ENCODE results near the gene ADH1B. TPM values are rescaled to one million over a fixed set of nuclear protein-coding genes. Genes with fewer than 3 reads are reported as not detected.

The ADH1B gene
- total RNA-seq, 4 donors from 2014 or later, result 1,271 to 1,760 (median 1,505) TPM

DNA sequence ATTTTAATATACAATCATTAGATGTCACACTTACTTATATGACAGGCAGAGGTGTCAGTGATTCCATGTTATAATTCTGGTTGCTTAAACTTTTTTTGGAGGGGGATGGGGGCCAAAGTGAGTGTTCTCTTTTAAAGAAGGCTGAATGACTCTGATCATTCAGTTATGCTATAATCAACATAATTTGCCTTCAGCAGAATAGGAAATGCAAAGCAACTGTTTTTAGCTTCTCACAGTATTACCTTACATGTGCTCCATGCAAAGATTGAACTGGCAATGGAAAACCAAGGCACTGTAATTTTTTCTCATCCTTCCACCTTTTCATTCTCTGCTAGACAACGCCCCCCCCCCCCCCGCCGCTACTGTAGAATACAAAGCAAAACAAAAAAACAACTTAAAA, 18.0 kb upstream of the ADH1B start:
- 81 to 85% methylated on average over 3 of the region's 3 CpGs for WGBS, 2 donors

DNA sequence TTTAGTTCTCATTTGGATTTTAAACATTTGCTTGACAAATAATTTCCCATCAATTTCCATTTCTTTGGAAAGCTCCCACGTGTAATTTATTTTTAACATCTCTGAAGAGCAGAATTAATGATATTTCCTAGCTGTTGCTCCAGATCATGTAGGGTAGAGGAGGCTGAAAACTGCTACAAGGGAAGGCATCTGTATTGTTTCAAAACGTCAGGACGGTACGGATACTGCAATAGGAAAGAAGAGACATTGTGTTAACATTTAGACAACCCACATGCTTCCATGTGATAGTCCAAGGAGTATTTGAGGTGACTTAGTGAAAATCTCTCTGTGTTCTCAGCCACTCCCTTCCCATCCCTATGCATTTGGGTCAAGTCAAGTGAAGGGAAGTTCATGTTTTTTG, 15.4 kb upstream of the ADH1B start:
- Histone ChIP-seq H3K27ac (no peak overlapping the region), H3K4me1 (no peaks in the 10 kb centered on the region), H3K36me3 (peaks cover 0 to 12% (median 0%) of the 10 kb centered on the region in 3 donors), H3K27me3 (no peaks in the 10 kb centered on the region), H3K4me3 (no peak overlapping the region), H3K9me3 (no peaks in the 10 kb centered on the region)
- 70 to 75% methylated on average over 4 of the region's 4 CpGs for WGBS, 2 donors
- DNase-seq (ENCODE audit: low spot score in 2 of 2), result no peak
- TF ChIP-seq POLR2A (IDR thresholded peaks at IDR 0.05), result no peak
- TF ChIP-seq, protein P1, sequence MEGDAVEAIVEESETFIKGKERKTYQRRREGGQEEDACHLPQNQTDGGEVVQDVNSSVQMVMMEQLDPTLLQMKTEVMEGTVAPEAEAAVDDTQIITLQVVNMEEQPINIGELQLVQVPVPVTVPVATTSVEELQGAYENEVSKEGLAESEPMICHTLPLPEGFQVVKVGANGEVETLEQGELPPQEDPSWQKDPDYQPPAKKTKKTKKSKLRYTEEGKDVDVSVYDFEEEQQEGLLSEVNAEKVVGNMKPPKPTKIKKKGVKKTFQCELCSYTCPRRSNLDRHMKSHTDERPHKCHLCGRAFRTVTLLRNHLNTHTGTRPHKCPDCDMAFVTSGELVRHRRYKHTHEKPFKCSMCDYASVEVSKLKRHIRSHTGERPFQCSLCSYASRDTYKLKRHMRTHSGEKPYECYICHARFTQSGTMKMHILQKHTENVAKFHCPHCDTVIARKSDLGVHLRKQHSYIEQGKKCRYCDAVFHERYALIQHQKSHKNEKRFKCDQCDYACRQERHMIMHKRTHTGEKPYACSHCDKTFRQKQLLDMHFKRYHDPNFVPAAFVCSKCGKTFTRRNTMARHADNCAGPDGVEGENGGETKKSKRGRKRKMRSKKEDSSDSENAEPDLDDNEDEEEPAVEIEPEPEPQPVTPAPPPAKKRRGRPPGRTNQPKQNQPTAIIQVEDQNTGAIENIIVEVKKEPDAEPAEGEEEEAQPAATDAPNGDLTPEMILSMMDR (IDR thresholded peaks at IDR 0.05), result no peak
- TF ChIP-seq EP300 (IDR thresholded peaks at IDR 0.05), result no peak

More for the DNA sequence above, 18.0 kb upstream of the ADH1B start:
- Histone ChIP-seq H3K36me3 (peaks cover 0 to 12% (median 0%) of the 10 kb centered on the region in 3 donors), H3K9me3 (no peaks in the 10 kb centered on the region), H3K4me1 (no peaks in the 10 kb centered on the region), H3K27me3 (no peaks in the 10 kb centered on the region), H3K4me3 (no peak overlapping the region), H3K27ac (no peak overlapping the region)
- TF ChIP-seq POLR2A (IDR thresholded peaks at IDR 0.05), result no peak
- TF ChIP-seq EP300 (IDR thresholded peaks at IDR 0.05), result no peak
- TF ChIP-seq, protein P1 (IDR thresholded peaks at IDR 0.05), result no peak
- no peak for DNase-seq (ENCODE audit: low spot score in 2 of 2)

DNA sequence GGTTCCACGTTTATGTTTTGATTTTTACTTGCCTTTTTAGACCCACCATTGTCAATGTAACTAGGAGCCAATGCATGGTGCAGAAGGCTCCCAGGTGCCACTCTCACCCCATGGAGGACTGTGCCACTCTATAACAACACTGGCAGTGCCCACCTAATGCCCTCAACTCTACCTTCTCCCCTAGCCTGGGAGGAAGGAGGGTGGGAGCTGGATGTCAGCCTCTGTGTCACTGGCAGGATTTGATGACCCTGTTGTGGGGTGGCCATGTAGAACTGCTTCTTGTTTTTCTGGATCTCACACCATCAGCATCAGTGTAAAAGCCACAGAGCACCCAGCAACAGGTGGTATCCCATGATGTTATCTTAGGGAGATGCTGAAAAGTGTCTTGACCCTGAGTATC, 13.7 kb upstream of the ADH1B start:
- DNase-seq (ENCODE audit: low spot score in 2 of 2), result no peak
- WGBS, 2 donors, result 64 to 73% methylated on average over 1 of the region's 1 CpG
- Histone ChIP-seq H3K4me3 (no peak overlapping the region), H3K36me3 (peaks cover 0 to 7% (median 0%) of the 10 kb centered on the region in 3 donors), H3K4me1 (no peaks in the 10 kb centered on the region), H3K27ac (no peak overlapping the region), H3K9me3 (no peaks in the 10 kb centered on the region), H3K27me3 (no peaks in the 10 kb centered on the region)
- no peak for TF ChIP-seq POLR2A (IDR thresholded peaks at IDR 0.05)
- no peak for TF ChIP-seq EP300 (IDR thresholded peaks at IDR 0.05)
- TF ChIP-seq, protein P1 (IDR thresholded peaks at IDR 0.05), result no peak

DNA sequence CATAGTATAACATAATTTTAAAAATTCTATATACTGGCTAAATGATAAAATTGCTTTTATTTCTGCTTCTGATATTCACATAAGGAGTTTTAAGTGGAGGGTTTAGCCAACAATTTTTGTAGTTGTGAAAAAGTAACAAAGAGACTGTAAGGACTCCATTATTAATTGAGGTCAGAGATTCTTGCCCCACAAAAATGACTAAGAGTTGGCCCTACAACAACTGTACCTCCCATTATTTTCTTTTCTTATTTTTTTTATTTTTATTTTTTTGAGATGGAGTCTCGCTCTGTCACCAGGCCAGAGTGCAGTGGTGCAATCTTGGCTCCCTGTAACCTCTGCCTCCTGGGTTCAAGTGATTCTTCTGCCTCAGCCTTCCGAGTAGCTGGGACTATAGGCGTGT, 9.4 kb upstream of the ADH1B start:
- H3K9me3 ChIP-seq, result peaks cover 0 to 11% (median 0%) of the 10 kb centered on the region in 4 donors
- no peaks in the 10 kb centered on the region for H3K36me3 ChIP-seq
- no peak overlapping the region for H3K4me3 ChIP-seq
- TF ChIP-seq, protein P1 (IDR thresholded peaks at IDR 0.05), result no peak
- TF ChIP-seq POLR2A (IDR thresholded peaks at IDR 0.05) (no peak), EP300 (IDR thresholded peaks at IDR 0.05) (peak in 1 of 2 donors; percentile 23)
- peak overlapping the region in 1 of 4 donors; percentile 11 for H3K27ac ChIP-seq
- peaks cover 0 to 1% (median 0%) of the 10 kb centered on the region in 4 donors for H3K4me1 ChIP-seq
- 68 to 83% methylated on average over 3 of the region's 3 CpGs for WGBS, 2 donors
- no peaks in the 10 kb centered on the region for H3K27me3 ChIP-seq
- no peak for DNase-seq (ENCODE audit: low spot score in 2 of 2)

DNA sequence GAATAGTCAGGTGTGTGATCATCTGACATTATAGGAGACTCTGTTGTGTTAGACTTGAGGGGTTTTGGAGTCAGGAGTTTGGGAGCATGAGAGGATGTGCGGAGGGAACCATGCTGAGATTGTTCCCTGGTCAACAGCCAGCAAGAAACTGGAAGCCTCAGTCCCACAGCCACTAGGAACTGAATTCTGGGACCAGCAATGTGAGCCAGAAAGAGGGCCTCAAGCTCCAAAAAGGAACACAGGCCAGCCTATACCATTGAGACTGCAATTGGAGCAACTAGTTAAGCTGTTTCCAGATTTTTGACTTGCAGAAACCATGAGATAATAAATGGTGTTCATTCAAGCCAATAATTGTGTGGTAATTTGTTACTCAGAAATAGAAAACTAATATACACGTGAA, 8.7 kb upstream of the ADH1B start:
- peaks cover 0 to 11% (median 0%) of the 10 kb centered on the region in 4 donors for H3K9me3 ChIP-seq
- H3K27ac ChIP-seq, result peak overlapping the region in 1 of 4 donors; percentile 9
- H3K4me1 ChIP-seq, result peaks cover 0 to 7% (median 0%) of the 10 kb centered on the region in 4 donors
- no peaks in the 10 kb centered on the region for H3K36me3 ChIP-seq
- H3K27me3 ChIP-seq, result no peaks in the 10 kb centered on the region
- no peak for DNase-seq (ENCODE audit: low spot score in 2 of 2)
- no peak overlapping the region for H3K4me3 ChIP-seq
- 76 to 78% methylated on average over 2 of the region's 2 CpGs for WGBS, 2 donors
- TF ChIP-seq EP300 (IDR thresholded peaks at IDR 0.05), result no peak
- TF ChIP-seq, protein P1 (IDR thresholded peaks at IDR 0.05), result no peak
- no peak for TF ChIP-seq POLR2A (IDR thresholded peaks at IDR 0.05)

Measured in tibial nerve (tissue), 4 donors.